DMS 273 (cell line): ENCODE data around the gene NFIA.
"Not testable (repeated sequence)": the region's sequence is repeated elsewhere in the genome, so short reads cannot be mapped to it uniquely, and the experiment has no call there.

Experiments used
- DNase-seq: peaks from one replicate; lab custom pipeline; 2025; ENCODE audit not compliant: unreplicated experiment; lab: John Stamatoyannopoulos, UW

NFIA gene

DNA sequence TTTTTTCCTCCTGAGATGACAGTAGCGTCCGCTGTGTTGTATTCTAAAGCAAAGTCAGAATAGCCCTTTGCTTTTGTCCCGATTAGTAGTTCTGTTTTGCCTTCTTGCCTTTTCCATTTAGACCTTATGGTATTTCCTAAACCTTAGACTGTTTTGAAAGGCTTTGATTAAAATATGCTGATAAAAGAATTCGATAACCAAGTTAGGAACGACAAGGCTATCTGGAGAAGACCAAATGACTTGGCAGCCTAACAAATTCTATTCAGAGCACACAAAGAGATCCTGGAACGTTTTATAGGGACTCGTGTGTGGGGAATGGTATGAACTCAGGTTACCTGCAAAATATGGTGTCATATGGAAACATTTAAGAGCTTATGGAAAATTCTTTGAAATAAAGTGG is 42.9 kb downstream of the NFIA start:
- no peak for DNase-seq

- no peak for DNase-seq
These were observed 43.5 kb downstream of the NFIA start for GRCh38 chr1:61125895-61126294.

- DNase-seq, result not testable (repeated sequence)
These were observed 44.5 kb downstream of the NFIA start for GRCh38 chr1:61126843-61127242.

DNA sequence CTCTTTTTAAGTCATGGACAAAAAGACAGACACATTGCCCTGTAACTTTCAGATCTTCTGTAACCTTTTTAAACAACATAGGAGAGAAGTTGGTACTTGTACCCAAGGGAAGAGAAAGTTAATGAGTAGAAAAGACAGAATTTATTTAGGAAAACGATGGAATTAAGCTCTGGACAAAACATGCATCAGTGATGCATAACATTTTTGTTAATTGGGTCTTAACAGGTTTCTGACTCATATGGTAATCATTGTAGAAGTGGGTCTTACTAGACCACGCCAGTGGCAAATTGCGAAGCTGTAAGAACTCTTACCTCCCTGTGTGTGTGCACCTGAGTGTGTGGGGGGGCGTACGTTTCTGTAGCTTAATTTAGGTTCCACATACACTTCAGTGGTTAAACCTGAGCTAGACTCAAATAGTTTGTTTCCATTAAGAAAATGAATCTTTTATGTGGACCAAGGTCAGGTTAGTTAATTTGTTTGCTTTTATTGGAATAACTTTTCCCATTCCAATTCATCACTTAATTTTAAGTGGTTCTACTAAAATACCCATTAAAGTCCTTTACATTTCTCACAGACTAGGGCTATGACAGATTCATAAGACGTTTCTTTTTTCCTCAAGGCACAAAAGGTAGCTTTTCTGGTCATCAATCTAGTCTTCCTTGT is 48.1 kb downstream of the NFIA start:
- DNase-seq, result no peak

- no peak for DNase-seq
These were observed 48.9 kb downstream of the NFIA start for GRCh38 chr1:61131248-61131647.

- peak; percentile 86 for DNase-seq
These were observed 49.4 kb downstream of the NFIA start for GRCh38 chr1:61131716-61132115.

DNA sequence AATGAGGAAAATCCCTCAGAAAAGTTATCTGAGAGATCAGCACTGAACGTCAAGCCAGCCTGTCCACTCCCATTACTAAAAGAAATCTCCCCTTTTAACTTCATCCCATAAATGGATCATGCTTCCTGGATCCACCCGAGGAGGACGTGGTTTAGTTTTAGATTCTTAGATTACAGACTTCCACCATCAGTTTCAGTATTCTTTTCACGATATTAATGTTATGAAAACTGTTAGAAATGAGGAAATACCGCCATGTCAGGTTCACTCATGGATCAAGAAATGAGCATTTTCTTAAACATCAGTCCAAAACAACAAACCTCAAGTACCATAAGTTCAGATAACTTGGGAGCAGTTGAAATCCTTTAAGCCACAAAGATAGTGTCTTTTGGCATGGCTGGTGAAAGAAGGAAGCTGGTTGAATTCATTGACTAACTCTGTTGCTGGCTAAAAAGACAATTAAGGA is 49.8 kb downstream of the NFIA start:
- no peak for DNase-seq

GRCh38 chr1:61132645-61133334 is 50.4 kb downstream of the NFIA start:
- no peak for DNase-seq

DNA sequence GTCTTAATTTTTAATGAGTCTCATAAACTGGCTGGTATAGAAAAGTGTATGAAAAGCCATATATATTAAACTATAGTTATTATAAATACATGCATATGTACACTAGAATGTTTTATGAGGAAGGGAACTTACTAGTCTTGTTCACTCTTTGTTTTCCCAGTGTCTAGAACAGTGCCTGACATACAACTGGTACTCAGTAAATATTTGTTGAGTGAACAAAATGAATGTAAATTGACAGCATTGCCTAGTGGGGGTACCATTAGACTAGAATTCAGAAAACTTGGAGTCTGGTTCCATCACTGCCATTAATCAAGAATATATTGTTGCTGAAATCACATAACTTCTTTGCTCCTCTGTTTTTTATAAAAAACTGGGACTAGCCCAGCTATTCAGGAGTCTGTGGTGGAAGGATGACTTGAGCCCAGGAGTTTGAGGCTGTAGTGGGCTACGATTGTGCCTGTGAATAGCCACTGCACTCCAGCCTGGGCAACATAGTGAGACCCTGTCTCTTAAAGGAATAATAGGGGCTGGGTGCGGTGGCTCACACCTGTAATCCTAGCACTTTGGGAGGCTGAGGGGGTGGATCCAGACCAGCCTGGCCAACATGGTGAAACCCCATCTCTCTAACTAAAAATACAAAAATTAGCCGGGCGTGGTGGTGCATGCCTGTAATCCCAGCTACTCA is 51.1 kb downstream of the NFIA start:
- no peak for DNase-seq

DNA sequence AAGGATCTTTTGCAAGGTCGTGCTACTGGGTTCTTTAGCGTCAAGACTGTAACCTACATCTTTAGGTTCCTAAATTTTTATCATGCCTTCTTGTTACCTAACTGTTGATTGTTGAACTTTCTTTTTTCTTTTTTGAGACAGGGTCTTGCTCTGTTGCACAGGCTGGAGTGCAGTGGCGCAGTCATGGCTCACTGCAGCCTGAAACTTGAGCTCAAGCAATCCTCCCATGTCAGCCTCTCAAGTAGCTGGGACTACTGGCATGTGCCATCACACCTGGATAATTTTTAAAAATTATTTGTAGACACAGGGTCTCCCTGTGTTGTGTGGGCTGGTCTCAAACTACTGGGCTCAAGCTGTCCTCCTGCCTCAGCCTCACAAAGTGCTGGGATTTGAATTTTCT is 52.9 kb downstream of the NFIA start:
- DNase-seq, result no peak

- DNase-seq, result no peak
These were observed 55.9 kb downstream of the NFIA start for GRCh38 chr1:61138305-61138704.

- peak; percentile 69 for DNase-seq
These were observed 56.8 kb downstream of the NFIA start for GRCh38 chr1:61138921-61139774.

GRCh38 chr1:61139775-61140549 is 57.6 kb downstream of the NFIA start:
- no peak for DNase-seq

GRCh38 chr1:61140778-61141177 is 58.4 kb downstream of the NFIA start:
- no peak for DNase-seq

DNA sequence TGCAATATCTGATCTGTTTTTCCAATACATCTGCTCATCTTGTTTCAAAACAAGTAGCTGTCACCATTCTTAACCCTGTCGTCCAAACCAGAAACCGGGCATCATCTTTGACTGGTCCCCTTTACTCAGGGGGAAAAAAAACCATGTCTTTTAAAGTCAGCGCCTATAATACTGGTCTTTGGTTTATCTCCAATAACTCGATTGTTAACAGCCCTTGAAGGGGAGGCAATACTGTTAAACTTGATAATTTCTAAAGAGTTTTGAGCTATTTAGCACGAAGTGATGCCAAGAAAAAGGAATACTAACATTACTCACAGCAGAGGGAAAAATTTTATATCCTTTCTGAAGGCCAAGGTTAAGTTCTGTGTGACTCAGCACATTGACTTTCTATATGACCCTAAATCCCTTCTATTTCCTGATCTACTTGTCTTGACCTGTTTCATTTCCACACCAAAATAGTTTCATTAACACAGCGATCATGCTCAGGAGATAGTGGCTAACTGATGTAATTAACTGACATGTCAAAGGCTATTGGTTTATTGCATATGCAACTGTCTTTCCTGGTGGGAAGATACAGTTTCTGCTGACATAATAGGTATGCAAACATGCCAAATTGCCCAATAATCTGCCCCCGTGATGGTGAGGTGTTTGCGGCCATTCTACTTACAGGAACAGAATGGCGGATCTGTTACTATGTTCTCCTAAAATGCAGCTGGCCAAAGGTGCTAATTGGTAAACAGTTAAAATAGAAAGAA is 59.1 kb downstream of the NFIA start:
- DNase-seq, result peak; percentile 29

GRCh38 chr1:61142043-61142440 is 59.7 kb downstream of the NFIA start:
- no peak for DNase-seq

- no peak for DNase-seq
These were observed 60.6 kb downstream of the NFIA start for GRCh38 chr1:61142726-61143500.

- no peak for DNase-seq
These were observed 61.6 kb downstream of the NFIA start for GRCh38 chr1:61143821-61144424.
